HG03103 (cell line): Measurements from ENCODE around the gene PCDH15.

ENCODE experiments used
- ATAC-seq: cut with Tn5 transposase; IDR thresholded peaks from one replicate; pipeline ENCODE4 v1.9.1; 2021; ENCODE audit warnings: low read depth; ENCODE audit not compliant: unreplicated experiment

Gene PCDH15

DNA sequence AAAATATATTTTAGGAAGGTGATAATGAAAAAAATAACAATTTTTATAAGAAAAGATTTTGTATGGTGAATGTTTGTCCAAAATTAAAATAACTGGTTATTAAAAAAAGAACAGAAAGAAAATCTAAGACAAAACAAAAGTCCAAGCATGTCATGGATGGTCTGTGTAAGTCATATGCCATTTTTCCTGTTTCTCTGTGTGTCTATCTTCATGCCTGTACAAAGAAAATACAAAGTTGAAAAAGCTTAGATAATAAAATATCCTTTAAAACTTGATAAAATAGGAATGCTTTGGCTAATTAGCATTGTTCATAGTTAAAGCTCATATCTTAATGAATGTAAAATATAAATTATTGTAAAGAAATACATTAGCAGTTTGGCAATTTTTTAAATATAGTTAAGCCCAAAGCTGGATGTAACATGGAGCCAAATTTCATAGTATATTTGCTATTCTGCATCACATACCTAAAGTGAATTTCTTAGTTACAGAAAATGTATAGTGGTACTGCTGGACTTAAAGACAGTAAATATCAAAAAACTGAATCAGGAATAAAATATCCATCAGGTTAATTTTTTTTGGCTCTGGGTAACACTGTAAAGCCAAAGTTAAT lies 661.1 kb downstream of the PCDH15 start:
- ATAC-seq = no peak

DNA sequence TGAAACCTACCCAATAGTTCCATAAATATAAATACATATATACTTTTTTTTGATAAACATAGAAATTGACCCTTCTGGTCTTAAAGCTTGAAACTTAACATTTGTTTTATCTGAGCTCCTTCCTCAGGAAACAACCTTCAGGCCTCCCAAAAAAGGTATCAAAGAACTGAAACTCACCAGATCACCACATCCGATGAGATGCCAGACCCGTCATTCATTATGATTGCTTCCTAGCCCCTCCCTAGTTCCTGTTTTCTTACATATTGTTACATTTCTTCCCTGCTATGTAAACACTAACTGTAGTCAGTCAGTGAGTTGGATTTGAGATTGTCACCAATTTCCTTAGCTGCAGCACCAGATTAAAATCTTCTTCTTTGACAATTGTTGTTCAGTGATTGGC lies 663.6 kb downstream of the PCDH15 start:
- ATAC-seq = no peak

DNA sequence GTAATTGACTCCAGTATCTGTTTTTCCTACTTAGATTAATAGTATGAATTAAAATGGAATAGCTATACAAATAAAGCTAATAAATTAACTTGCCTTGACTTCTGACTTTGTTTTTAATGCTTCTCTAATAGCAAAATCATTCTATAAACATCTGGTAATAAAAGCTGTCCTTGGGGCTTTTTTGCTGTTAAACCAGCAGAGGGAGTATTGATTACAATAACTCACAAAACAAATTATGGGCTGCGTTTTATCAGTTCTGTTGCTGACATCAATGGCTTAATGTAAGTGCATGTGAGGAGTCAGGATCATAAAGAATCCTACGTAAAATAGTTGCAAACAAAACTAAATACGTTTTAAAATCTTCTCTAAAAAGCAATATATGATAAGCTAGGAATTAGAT lies 667.8 kb downstream of the PCDH15 start:
- no peak for ATAC-seq

DNA sequence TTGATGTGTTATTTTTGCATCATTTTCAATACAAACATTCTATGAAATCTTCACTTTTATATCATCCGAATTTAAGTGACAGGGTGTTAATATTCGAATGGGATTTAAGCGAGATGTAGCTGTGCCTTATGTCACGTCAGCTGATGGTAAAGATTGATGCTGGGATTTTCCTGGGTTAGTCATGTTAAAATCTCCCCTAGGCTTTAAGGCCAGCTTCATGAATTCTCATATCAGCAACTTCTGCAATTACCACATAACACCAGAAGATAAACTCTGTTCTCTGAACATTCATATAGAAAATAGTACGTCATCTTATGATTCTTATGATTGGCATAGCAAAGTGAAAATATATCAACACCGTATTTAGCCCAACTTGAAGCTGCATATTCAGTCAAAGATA lies 669.2 kb downstream of the PCDH15 start:
- ATAC-seq = no peak

DNA sequence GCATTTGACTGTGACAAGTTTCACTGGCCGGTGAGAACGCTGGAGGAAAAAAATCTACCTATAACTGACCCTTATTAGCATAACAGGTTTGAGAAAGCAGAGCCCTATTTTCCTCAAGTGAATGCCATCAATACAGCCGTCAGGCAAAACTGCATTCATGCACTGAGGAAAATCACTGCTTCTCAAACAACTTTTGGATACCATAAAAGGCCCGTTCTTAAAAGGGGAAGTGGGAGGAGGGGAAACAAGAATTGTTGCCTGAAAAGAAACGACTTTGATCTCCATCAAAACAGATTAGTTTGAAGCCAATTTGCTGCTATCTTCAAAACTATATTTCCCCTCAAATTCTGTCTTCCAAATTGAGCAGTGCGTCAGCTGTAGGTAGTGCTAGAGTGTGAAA lies 670.6 kb downstream of the PCDH15 start:
- ATAC-seq = no peak

DNA sequence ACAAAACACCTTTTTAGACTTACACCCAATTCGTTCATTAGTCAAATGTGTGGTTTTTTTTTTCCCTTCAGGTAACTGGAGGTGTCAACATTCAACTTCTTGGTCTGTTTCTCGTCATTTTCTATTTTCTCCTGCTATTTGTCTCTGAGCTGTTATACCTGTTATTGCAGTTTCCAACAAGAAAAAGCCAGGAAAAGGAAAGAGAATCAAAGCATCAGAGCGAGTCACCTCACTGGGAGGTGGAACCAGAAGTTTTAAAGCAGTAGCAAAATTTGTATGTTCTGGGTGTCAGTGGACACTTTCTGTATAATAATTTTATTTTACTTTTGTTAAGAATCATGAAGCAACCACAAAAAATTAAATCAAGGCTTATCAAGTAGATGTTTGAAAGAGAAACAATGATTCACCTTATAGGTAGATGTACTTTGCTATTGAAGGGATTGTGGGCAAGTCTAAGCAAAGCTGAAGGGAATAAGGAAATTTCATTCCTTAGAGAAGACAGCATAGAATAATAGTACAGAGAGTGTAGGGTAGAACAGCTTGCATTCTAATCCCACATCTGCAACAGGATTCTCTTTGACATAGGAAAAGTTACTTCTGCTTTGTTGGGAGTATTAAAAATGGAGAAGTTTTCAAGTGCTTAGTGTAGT lies 675.8 kb downstream of the PCDH15 start:
- ATAC-seq = no peak

DNA sequence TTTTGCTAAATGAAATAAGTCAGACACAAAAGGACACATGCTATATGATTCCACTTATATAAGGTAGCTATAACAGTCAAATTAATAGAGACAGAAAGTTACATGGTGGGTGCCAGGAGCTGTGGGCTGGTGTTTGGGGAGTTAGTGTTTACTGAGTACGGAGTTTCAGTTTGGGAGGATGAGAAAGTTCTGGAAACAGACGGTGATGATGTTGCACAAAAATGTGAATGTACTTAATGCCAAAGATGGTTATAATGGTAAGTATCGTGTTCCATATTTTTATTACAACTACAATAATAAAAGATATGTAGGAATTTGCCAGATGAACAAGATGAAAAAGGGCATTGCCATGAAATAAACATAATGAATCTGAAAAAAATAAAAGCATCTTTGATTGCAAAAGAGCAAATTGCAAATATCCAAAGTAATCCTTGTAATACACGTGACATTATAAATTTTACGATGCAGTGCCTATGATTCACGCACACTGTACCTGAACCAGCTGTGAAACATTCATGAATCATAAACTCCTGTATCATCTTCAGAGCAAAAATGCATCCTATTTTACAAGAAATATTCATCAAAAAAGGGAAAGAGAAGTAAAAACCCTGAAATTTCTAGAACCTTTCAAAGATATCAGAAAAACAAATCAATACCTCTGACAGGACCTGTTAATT lies 676.7 kb downstream of the PCDH15 start:
- no peak for ATAC-seq

DNA sequence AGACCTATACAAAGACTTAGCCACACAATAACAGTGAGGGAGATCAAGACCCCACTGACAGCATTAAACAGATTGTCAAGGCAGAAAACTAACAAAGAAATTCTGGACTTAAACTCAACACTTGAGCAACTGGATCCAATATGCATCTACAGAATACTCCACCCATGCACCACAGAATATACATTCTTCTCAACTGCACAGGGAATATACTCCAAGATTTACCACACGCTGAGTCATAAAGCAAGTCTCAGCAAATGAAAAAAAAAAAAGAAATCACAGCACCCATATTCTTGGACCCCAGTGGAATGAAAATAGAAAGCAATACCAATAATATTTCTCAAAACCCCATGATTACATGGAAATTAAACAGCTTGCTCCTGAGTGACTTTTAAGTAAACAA lies 680.2 kb downstream of the PCDH15 start:
- no peak for ATAC-seq

DNA sequence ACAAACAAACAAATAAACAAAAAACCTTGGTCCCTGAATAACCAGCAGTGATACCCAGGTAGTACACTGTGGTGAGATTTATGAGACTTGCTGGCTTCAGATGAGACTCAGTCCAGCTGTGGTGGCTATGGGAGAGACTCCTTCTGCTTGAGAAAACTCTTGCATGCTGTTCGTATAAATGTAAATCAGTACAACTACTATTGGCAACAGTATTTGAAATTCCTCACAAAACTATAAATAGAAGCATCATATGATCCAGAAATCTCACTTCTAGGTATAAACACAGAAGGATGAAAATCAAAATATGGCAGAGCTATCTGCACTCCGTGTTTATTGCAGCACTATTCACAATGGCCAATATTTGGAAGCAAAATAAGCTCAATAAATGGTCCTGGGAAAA lies 692.1 kb downstream of the PCDH15 start:
- no peak for ATAC-seq

DNA sequence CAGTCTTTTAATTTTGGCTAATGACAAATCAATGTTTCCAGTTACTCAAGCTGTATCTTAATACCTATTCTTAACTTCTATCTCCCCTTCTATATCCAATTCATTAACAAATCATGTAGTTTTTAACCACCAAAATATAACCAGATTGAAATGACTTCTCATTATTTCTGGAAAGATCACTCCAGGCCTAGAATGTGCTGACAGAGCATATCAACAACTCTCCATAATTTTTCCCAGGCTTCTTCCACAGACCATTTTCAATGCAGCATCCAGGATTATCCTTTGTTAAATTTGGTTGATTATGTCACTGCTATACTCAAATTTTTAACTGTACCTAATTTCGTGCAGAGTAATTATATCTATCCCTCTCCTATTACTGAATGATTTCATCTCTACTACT lies 704.1 kb downstream of the PCDH15 start:
- ATAC-seq = no peak

DNA sequence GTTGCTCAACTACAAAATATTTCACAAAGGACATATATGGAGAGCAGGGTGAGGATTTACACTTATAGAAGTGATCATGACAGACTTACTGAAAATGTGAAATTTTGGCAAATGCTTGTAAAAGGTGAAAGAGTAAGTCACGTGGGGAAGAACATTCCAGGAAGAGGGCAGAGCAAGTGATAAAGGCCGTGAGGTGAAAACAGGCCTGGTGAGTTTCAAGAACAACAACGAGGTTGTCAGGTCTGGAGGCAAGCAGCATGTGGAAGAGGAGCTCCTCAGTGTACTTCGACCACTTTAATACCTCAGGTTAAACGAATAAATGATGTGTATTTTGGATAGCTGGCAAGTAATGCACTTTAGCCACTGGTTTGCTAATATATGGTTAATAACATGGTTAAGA lies 706.7 kb downstream of the PCDH15 start:
- no peak for ATAC-seq

DNA sequence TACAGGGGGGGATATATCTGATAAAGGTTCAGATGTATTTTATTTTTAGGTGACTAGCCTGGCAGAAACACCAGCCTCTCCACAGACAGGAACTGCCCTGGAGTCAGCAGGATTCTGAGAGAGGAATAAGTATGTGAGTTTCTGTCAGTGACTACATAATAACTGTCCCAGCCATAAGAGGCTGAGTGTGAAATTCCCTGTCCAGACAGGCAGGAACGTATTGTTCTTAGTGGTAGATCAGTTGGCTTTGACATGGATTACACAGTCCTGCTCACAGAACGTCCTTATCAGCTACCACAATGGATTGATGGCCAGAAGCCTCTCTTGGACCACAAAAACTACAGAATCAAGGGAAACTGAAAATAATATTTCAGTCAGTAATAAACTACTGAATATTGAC lies 709.8 kb downstream of the PCDH15 start:
- no peak for ATAC-seq

DNA sequence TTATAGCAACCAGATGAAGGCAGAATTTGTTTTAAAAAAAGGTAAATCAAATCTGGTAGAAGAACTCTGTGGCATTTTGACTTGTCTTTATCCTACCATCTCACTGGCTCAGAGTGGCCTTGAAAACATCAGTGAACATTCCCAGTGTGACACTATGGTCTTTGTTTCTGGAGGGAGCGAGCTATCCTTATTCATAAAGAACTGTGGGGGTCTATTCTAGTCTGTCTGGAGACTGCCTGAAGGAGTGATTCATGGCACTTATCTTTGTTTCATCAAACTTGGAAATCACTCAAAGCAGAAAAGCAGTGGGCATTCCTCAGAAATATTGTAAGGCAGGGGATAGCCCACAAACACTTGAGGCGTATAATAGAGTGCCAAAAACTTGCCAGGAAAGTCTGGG lies 719.1 kb downstream of the PCDH15 start:
- ATAC-seq = no peak

DNA sequence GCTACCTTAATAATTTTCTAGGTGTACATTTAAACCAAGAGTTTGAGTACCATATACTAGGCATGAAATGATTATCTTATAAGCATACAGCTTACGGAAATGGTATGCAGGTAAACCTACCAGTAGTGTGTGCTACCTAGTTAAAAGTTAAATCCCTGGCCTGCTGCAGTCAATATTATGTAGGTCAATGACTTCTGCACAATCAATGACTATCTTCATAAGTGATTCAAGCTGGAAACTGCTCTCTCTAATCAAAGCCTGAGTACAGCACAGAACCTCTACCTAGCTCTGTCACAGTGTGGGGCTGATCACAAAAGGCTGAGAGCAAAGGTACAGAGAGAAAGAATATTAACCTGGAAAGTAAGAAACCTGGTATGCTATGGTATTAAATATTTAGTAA lies 733.7 kb downstream of the PCDH15 start:
- ATAC-seq = no peak

DNA sequence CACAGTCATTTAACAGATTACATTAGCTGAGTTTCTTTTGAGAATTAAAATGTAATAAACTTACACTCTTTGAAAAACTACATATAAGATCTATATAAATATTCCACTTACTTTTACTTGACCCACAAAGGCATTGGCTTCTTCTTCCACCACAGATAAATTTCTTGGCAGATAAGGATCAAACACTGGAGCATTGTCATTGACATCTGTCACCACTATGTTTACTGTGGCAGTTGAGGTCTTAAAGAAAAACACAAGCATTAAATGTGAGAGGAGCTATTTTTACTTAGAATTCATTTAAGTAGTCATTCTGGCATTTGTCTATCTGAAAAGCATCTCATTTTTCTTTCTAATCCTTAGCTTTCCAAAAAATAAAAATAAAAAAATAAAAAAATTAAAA lies 734.4 kb downstream of the PCDH15 start:
- no peak for ATAC-seq

DNA sequence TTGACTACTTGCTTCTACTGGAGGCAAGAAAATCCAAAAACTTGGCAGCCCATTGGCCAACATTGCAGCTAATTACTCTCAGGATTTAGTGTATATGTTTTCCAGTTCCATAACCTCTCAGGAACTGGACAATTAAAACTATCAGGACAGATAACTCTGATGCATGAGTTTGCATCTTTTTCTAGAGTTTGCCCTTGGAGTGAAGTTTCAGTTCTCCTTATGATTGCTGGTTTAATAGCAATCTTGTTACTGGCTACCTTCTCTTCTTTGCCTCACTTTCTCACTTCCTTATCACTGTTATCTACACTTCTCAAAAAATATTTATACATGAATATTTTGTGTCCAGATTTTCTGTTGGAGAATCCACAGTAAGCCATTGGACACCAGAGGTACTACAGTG lies 735.9 kb downstream of the PCDH15 start:
- ATAC-seq = no peak

DNA sequence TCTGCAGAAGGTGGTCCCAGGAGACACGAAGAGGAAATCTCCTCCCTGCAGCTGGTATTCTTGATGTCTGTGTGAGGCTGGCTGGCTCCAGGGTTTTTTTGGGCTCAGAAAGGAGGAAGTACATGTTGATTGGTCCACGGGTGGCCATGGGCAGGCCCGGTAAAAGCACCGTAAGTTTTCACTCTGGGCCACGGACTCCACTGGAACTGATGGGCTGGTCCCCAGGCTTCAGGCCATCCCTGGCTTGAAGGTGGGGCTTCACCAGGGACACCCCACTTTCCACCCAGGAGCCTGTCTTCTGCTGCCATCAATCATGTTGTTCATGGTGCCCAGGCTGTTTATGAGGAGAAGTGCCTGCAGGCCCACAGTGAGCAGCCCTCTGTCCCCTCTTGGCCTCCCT lies 736.8 kb downstream of the PCDH15 start:
- no peak for ATAC-seq

DNA sequence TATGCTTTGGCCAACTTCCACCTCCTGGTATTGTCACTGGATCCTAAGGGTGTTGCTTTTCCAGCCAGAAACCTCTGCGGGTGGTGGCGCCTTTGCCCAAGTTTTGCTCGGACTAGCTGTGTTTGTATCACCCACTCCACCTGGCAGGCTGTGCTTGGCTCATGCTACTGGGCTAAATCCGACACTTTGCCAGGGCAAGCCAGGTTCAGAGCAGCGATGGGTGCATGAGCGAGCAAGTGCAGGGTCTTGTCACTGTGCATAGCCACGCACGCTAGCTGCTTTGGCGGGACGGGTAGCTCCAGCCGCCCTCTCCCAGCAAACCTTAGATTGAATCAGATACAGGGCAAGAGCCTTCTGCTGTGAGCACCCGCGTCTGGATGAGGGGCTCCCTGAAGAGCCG lies 737.5 kb downstream of the PCDH15 start:
- no peak for ATAC-seq

DNA sequence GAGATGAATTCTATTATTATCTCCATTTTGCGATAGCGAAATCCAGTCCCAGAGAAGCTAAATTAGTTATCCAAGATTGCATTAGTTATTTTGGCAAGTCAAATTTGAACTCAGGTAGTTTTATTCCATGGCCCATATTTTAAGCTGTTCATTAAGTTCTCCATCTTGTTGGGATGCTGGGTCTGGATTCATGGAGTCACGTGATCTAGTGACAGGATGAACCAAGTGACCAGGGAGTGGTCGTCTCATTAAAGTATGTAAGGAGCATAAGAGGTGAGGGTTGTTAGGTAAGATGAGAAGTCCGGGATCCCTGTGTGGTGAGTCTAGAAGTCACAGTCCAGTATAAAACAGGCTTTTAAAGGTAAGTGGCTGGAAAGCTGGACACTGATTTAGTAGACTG lies 740.5 kb downstream of the PCDH15 start:
- ATAC-seq = no peak

DNA sequence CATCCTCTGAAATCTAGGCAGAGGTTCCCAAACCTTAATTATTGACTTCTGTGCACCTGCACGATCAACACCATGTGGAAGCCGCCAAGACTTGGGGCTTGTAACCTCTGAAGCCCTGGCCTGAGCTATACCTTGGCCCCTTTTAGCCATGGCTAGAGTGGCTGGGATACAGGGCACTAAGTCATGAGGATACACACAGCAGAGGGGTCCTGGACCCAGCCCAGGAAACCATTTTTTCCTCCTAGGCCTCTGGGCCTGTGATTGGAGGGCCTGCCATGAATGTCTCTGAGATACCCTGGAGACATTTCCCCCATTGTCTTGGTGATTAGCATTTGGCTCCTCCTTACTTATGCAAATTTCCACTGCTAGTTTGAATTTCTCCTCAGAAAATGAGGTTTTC lies 743.7 kb downstream of the PCDH15 start:
- no peak for ATAC-seq

DNA sequence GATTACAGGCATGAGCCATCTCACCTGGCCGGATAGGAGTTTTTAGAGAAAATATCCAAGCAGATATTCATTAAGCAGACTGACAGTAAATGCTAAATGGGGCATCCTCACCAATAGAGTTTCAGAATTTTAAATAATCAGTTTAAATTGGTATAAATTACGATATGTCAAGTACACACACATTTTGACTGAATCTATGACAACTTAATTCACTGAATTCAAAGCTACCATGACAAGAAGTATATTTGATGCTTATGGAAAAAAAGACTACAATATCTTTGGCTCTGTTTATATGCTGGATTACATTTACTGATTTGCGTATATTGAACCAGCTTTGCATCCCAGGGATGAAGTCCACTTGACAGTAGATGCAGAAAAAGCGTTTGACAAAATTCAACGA lies 774.7 kb downstream of the PCDH15 start:
- ATAC-seq = no peak

DNA sequence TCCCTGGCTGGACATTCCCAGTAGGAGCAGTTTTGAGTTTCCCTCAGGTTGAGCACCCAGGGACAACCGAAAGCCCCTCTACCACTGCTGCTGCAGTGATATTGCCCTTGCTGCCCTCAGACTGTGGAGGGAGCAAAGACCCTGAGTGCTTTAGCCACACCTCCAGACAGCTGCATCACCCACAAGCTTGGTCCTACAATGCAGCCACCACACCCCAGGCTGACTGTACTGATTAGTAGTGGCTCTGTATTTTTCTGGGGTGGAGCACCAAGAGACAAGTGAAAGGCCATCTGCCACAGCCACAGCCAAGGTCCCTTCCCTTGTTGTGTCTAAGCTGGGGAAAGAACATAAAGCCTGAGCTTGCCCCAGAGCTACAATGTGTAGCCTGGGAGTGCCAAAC lies 789.9 kb downstream of the PCDH15 start:
- ATAC-seq = no peak
